ENCODE results near the gene PKLR.
"Not testable (repeated sequence)": the region's sequence is repeated elsewhere in the genome, so short reads cannot be mapped to it uniquely, and the experiment has no call there.

Gene PKLR

GRCh38 chr1:155318082-155318481 is 16.8 kb upstream of the PKLR start:
- no peak for DNase-seq (ENCODE audit: low read depth)

- no peak for DNase-seq (ENCODE audit: low read depth)
These were observed 15.7 kb upstream of the PKLR start for GRCh38 chr1:155316922-155317321.

GRCh38 chr1:155313261-155313660 is 12.0 kb upstream of the PKLR start:
- DNase-seq (ENCODE audit: low read depth), result no peak

GRCh38 chr1:155309423-155310021 is 8.3 kb upstream of the PKLR start:
- no peak for DNase-seq (ENCODE audit: low read depth)

- peak; percentile 99 for DNase-seq (ENCODE audit: low read depth)
These were observed 7.5 kb upstream of the PKLR start, which contains the start of gene FDPS for GRCh38 chr1:155308493-155309422. TSS of gene FDPS (plus strand) at chr1:155308866. CDS start at chr1:155309790, 924 bp downstream.

- DNase-seq (ENCODE audit: low read depth), result peak; percentile 72
These were observed 6.1 kb upstream of the PKLR start for GRCh38 chr1:155307247-155307740.

- no peak for DNase-seq (ENCODE audit: low read depth)
These were observed 4.7 kb upstream of the PKLR start for GRCh38 chr1:155305881-155306391.

GRCh38 chr1:155304558-155305063 is 3.4 kb upstream of the PKLR start:
- DNase-seq (ENCODE audit: low read depth), result no peak

GRCh38 chr1:155300553-155301329 is 497 bp downstream of the PKLR start:
- no peak for DNase-seq (ENCODE audit: low read depth)

GRCh38 chr1:155300024-155300423 is 1.2 kb downstream of the PKLR start:
- DNase-seq (ENCODE audit: low read depth), result no peak

- DNase-seq (ENCODE audit: low read depth), result no peak
These were observed 3.9 kb downstream of the PKLR start for GRCh38 chr1:155297384-155297783.

- DNase-seq (ENCODE audit: low read depth), result no peak
These were observed 4.6 kb downstream of the PKLR start for GRCh38 chr1:155296661-155297060.

- DNase-seq (ENCODE audit: low read depth), result no peak
These were observed 5.3 kb downstream of the PKLR start for GRCh38 chr1:155295942-155296267.

- DNase-seq (ENCODE audit: low read depth), result no peak
These were observed 5.9 kb downstream of the PKLR start for GRCh38 chr1:155295183-155295941.

- no peak for DNase-seq (ENCODE audit: low read depth)
These were observed 6.6 kb downstream of the PKLR start for GRCh38 chr1:155294520-155295182.

- DNase-seq (ENCODE audit: low read depth), result no peak
These were observed 8.0 kb downstream of the PKLR start for GRCh38 chr1:155293086-155293749.

GRCh38 chr1:155291006-155291405 is 10.2 kb downstream of the PKLR start:
- DNase-seq (ENCODE audit: low read depth), result not testable (repeated sequence)

- DNase-seq (ENCODE audit: low read depth), result no peak
These were observed 13.2 kb downstream of the PKLR start for GRCh38 chr1:155287987-155288543.

- no peak for DNase-seq (ENCODE audit: low read depth)
These were observed 14.7 kb downstream of the PKLR start for GRCh38 chr1:155286544-155286943.

- no peak for DNase-seq (ENCODE audit: low read depth)
These were observed 15.6 kb downstream of the PKLR start for GRCh38 chr1:155285631-155286044.

All from amniotic epithelial cell (primary cell).